ES-I3 (cell line): ENCODE results near the gene CTNNBIP1.
"Not testable (repeated sequence)": the region's sequence is repeated elsewhere in the genome, so short reads cannot be mapped to it uniquely, and the experiment has no call there.

Source experiments
- H3K36me3 ChIP-seq: 2 replicates; pipeline ENCODE4 v1.6.1; 2013; ENCODE audit warnings: mild to moderate bottlenecking, low read length, control low read depth, moderate library complexity; ENCODE audit not compliant: insufficient read depth
- H3K4me1 ChIP-seq: 2 replicates; pipeline ENCODE4 v1.6.1; 2013; ENCODE audit warnings: mild to moderate bottlenecking, control low read depth, low read length; ENCODE audit not compliant: insufficient read depth
- H3K9ac ChIP-seq: 2 replicates; pipeline ENCODE4 v1.6.1; 2013; ENCODE audit warnings: low read depth, mild to moderate bottlenecking, low read length, moderate library complexity
- H3K9me3 ChIP-seq: 2 replicates; pipeline ENCODE4 v1.6.1; 2013; ENCODE audit warnings: mild to moderate bottlenecking, low read length, moderate library complexity; ENCODE audit not compliant: control insufficient read depth, insufficient read depth

Gene CTNNBIP1, protein sequence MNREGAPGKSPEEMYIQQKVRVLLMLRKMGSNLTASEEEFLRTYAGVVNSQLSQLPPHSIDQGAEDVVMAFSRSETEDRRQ

DNA sequence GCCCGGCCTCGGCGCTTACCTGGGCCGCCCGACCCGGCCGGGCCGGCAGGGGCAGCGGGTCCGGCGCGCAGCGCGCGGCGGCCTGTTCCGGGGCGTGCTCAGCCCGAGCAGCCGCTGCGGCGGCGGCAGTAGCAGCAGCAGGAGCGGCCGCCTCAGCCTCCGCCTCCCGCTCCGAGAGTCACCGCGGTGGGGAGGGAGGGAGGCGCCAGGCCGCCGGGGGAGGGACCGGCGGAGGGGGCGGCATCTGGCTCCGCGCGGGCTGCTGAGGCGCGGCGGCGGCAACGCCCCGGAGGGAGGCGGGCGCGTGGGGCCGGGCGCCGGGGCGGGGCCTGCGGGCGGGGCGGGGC, at the start of gene CTNNBIP1:
Gene CTNNBIP1 (minus strand): TSS at position 194 of the 347 bp plus-strand sequence. CDS start 38,205 bp downstream, outside the sequence.
- Histone ChIP-seq H3K9me3 (no peaks in the 10 kb centered on the region), H3K4me1 (peaks cover 1% of the 10 kb centered on the region; the same call in 1 of the 2 replicates), H3K9ac (peak within 1 kb of the TSS; percentile 87), H3K36me3 (no peaks in the 10 kb centered on the region)

DNA sequence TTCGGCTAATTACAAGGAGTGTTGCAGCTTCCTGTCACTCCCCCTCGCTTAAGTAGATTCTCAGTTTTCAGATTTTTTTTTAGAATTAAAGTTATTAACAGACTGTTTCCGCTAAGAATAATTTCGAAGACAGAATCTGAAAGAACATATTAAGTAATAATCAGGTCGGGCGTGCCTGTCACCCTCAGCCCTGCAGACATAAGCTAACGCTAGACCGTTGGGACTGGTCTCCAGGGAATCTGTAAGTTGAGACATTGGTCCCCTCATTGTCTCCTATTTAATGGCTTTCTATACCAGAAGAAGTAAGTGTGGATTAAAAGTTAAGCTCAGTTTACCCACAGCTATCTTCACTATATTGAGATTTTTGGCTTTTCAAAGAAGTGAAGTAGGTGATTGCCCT, 47.7 kb upstream of the CTNNBIP1 start:
- H3K9ac ChIP-seq, result no peak overlapping the region
- peaks cover 6% of the 10 kb centered on the region; the same call in 1 of the 2 replicates for H3K4me1 ChIP-seq
- H3K9me3 ChIP-seq, result no peaks in the 10 kb centered on the region
- H3K36me3 ChIP-seq, result no peaks in the 10 kb centered on the region

DNA sequence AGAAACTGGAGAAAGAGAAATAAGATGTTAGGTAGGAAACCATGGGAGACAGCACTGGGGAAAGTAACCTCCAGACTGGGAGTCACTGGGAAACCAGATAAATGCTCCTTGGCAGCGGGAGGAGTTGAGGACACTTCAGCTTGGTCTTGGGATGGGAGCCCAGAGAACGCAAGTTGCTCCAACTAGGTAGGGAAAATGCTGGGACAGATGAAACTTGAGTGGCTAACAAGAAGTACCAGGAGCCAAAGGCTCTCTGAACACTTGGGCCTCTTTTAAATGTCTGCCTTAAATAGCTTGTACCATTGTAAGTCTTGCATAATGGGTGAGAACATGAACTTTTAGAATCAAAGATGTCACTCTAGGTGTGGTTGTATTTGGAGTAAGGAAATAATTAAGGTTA, 36.2 kb upstream of the CTNNBIP1 start:
- Histone ChIP-seq H3K36me3 (no peaks in the 10 kb centered on the region), H3K9ac (no peak overlapping the region), H3K9me3 (no peaks in the 10 kb centered on the region), H3K4me1 (no peaks in the 10 kb centered on the region)

DNA sequence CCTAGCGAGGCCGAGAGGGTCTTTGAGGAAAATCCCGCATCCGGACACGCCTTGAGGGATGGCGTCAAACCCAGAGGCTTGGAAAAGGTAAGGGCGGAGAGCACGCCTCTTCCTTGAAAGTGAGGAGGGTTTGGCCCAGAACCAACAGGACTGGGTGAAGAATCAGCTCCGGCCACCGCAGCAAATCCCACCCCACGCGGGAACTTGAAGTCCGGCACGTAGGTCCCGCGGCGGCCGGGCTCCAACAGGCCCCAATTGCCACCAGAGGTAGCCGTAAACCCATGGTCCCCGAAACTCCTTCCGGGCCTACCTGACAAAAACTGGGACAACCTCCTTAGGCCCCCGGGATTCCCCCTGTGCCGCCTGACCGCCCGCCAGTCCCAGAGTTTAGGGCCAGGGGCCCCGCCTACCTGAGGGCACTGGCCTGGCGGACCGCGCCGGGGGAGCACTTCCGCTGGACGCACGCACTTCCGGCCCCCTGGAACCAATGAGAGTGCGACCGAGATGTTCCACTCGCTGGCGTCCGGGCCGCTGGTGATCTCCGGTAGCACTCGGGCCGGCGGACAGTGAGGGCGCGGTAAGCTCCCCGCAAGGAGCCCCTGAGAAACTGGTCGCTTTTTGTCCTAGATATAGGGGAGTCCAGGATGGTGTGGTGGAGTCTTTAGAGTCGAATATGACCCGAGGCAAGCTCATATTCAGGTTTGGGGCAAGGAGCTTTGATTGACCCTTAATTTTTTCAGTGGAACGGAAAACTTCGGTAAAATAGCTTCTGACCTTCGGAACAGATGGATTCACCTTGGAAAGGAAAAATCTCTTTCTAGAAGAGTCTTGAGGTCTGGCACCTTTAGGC, 33.1 kb upstream of the CTNNBIP1 start, which contains the start of the genes LZIC and NMNAT1:
Gene LZIC (minus strand): TSS at position 453 of the 850 bp plus-strand sequence. CDS start 6,772 bp downstream, outside the sequence.
Gene NMNAT1 (plus strand): TSS at position 537 of the 850 bp plus-strand sequence. CDS start 28,599 bp downstream, outside the sequence.
- Histone ChIP-seq H3K4me1 (no peaks in the 10 kb centered on the region), H3K9ac (peak within 1 kb of the TSS; percentile 91), H3K36me3 (no peaks in the 10 kb centered on the region)

DNA sequence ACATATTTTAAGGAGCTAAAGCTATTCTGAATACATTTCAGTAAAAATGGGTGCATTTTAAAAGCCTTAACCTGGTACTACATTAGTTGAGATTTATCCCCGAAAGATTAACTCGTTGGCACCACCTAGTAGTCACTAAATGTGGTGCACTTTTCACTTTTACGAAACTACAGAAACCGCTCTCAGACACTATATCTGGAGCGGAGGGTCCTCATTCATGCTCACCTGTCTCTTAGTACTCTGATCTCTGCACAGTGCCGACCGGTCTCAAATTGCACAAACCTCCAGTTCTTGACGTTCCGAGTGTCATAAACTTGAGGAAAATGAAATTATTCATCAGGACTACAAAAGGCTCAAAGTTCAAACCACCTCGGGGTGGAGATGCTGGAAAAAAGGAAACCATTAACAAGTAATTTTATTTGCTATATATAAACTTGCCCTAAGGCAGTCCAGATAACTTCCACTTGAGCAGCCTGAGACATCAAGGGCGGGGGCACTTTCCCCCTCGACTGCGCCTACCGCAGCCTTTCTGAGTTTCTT, 32.4 kb upstream of the CTNNBIP1 start:
- no peaks in the 10 kb centered on the region for H3K9me3 ChIP-seq
- no peaks in the 10 kb centered on the region for H3K4me1 ChIP-seq
- H3K36me3 ChIP-seq, result no peaks in the 10 kb centered on the region
- H3K9ac ChIP-seq, result peak overlapping the region; percentile 91

More for the DNA sequence above, 33.1 kb upstream of the CTNNBIP1 start, which contains the start of the genes LZIC and NMNAT1:
- H3K9me3 ChIP-seq, result no peaks in the 10 kb centered on the region

DNA sequence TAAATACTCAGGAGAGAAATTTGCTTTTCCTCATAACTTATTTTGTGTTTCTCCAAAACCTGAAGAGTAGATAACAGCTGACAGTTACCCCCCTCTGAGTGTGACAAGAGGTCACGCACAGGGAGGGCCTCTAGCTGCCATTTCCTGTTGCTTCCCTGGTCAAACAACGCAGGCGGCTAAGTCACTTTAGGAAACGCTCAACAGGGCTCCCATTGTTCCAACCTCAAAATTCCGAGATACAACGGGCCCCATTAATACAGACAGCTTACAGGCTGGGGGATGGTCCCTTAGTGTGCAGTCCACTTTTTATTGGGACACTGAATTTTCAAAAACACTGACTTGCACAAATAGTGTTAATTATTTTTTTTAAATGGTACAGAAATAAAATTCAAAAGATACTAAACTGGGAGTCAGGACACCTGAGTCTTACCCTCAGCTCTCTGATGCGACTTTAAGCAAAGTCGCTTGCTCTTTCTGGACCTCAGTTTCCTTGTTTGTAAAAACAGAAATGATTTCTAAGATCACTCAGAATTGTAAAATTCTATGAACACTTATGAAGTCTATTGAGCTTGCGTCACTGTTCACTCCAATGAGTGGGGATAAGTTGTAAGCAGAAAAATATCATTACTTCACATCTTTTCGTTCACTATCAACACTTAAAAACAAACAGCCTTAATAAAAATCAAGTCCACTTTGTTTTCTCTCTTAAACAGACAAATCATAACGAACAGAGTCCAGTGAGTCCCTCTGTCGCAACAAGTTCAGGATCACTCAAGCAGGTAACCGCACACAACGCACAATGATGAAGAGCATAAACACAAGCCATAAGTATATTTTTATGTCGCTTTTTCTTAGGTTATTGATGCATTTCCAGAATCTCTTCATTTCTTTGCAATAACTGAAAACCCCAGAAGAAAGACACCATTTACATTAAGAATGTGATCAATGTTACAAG, 19.6 kb upstream of the CTNNBIP1 start:
- peaks cover 26% of the 10 kb centered on the region; the same call in 1 of the 2 replicates for H3K4me1 ChIP-seq
- H3K9ac ChIP-seq, result no peak overlapping the region
- H3K9me3 ChIP-seq, result no peaks in the 10 kb centered on the region
- H3K36me3 ChIP-seq, result no peaks in the 10 kb centered on the region

DNA sequence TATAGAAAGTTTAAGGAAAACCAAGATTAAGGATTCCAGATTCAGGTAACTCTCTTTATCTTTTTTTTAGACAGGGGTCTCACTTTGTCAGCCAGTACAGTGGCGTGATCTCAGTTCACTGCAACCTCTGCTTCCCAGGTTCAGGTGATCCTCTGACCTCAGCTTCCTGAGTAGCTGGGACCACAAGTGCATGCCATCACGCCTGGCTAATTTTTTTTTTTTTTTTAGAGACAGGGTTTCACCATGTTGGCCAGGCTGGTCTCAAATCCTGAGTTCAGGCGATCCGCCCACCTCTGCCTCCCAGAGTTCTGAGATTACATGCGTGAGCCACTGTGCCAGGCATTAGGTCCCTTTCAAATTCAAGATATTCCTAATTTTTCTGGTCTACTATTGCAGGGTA, 17.2 kb upstream of the CTNNBIP1 start:
- Histone ChIP-seq H3K36me3 (no peaks in the 10 kb centered on the region), H3K4me1 (peaks cover 36% of the 10 kb centered on the region; the same call in 1 of the 2 replicates), H3K9me3 (no peaks in the 10 kb centered on the region), H3K9ac (no peak overlapping the region)

DNA sequence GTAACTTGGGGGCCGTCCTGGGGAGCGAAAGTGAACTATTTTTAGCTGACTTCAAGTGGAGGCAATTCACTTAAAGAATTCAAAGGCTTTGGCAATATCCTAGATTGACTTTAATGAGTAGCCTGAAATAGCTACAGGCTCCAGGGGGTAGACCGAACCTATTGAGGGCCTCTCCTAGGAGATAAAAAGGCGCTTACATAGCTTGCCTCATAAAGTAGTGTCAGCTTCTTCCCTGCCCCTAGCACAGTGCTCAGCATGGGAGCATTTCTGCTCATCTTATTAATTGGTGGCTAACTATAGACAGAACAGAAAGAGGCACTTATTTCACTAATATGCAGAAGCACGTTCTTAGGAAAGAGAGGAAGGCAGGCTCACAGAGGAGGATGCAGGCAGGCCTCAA, 12.3 kb upstream of the CTNNBIP1 start:
- H3K4me1 ChIP-seq, result peaks cover 24% of the 10 kb centered on the region; the same call in 1 of the 2 replicates
- no peak overlapping the region for H3K9ac ChIP-seq
- H3K9me3 ChIP-seq, result no peaks in the 10 kb centered on the region
- no peaks in the 10 kb centered on the region; the same call in 1 of the 2 replicates for H3K36me3 ChIP-seq

DNA sequence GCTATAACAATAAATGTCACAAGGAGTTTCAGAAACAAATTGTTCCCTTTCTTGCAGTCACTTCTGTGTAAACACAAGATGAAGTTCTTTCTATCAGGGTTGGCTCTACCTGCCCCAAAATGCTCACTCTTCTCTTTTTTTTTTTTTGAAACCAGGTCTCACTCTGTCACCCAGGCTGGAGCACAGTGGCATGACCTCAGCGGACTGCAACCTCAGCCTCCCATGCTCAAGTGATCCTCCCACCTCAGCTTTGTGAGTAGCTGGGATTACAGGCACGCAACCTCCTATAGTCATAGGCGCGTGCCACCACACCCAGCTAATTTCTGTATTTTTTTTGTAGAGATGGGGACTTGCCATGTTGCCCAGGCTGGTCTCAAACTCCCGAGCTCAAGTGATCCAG, 10.5 kb upstream of the CTNNBIP1 start:
- peaks cover 13% of the 10 kb centered on the region; the same call in 1 of the 2 replicates for H3K4me1 ChIP-seq
- no peaks in the 10 kb centered on the region for H3K9me3 ChIP-seq
- no peak overlapping the region for H3K9ac ChIP-seq

DNA sequence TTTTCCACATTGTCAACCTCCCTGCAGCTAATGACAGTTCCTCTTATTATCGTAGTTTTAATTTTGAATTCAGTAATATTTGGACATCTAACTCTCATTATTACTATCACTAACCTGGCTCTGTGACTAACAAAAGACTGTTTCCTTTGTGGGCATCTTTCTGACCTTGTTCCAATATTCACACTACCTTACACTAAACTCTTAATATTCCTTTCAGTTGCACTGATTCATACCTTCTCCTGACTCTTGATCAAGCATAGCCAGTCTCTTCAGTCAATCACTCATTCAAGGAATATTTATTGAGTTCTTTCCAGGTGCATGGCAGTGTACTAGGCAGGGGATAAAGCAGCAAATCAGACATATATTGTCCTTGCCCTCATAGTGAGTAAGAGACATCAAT, 7.8 kb upstream of the CTNNBIP1 start:
- Histone ChIP-seq H3K9ac (no peak overlapping the region), H3K4me1 (peaks cover 10% of the 10 kb centered on the region; the same call in 1 of the 2 replicates), H3K9me3 (no peaks in the 10 kb centered on the region), H3K36me3 (no peaks in the 10 kb centered on the region; the same call in 1 of the 2 replicates)

More for the DNA sequence above, 10.5 kb upstream of the CTNNBIP1 start:
- no peaks in the 10 kb centered on the region; the same call in 1 of the 2 replicates for H3K36me3 ChIP-seq

DNA sequence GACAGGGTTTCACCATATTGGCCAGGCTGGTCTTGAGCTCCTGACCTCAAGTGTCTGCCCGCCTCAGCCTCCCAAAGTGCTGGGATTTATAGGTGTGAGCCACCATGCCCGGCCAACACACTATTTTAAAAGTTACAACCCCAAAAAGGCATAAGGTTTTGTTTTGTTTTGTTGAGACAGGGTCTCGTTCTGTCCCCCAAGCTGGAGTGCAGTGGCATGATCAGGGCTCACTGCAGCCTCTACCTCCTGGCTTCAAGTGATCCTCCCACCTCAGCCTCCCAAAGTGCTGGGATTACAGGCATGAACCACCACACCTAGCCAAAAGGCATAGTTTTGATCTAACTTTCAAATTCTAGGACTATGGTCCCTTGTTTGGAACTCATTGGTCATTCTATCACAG, 7.4 kb upstream of the CTNNBIP1 start:
- H3K4me1 ChIP-seq, result not testable (repeated sequence)

DNA sequence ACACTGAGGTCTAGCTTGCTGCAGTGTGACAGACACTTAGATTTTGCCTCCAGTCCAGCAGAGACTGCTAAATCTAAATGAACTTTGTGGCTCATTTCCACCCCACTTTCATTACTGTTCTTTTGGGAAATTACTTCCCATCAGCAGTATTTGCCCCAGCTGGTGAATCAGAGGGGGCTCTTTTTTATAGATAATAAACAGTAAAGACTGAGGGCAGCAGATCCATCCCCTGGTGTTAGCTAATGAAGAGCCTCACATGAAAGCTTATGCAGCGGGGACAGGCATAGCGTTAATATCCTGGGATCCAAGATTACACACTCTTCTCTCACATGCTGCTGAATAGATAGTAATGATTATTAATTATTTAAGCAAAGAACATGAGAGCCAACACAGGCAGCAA, 6.4 kb upstream of the CTNNBIP1 start:
- H3K4me1 ChIP-seq, result no peaks in the 10 kb centered on the region
- no peaks in the 10 kb centered on the region; the same call in 1 of the 2 replicates for H3K36me3 ChIP-seq
- H3K9ac ChIP-seq, result no peak overlapping the region
- no peaks in the 10 kb centered on the region for H3K9me3 ChIP-seq

More for the DNA sequence above, 7.4 kb upstream of the CTNNBIP1 start:
- H3K9me3 ChIP-seq, H3K9ac ChIP-seq, H3K36me3 ChIP-seq: not testable (repeated sequence)

DNA sequence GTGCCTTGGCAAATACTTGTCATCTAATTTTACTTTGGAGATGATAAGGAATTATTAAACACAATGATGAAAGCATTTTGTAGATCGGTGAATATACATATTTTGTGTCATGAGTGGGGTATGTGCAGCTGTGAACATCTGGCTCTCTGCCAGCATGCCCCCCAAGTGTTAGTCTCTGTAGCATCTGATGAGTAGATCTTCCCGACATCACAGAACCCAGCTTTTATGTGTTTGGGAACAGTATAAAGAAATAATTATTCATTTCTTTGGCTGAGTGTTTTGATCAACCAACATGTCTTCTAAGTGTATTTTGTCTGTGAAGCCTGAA, 4.5 kb upstream of the CTNNBIP1 start:
- Histone ChIP-seq H3K4me1 (no peaks in the 10 kb centered on the region), H3K9me3 (no peaks in the 10 kb centered on the region), H3K36me3 (no peaks in the 10 kb centered on the region; the same call in 1 of the 2 replicates), H3K9ac (no peak overlapping the region)
